Upper lobe of left lung (tissue), 4 donors: ENCODE data around the gene ASCC3.

Experiments used
- EP300 ChIP-seq, 4 donors: sonication (generic); formaldehyde crosslinking; IDR thresholded peaks; one replicate each; pipeline ENCODE4 v1.5.1; 2017; ENCODE audit warnings: antibody characterized with exemption in 4 of 4, control low read depth in 2 of 4
- POLR2A ChIP-seq, 4 donors: fragments of 450-650 bp; IDR thresholded peaks; one replicate each; pipeline ENCODE4 v1.5.1; 2016 to 2017; ENCODE audit warnings: antibody characterized with exemption in 4 of 4, mild to moderate bottlenecking in 2 of 4
- POLR2AphosphoS5 ChIP-seq, 2 donors: sonication (generic); formaldehyde crosslinking; IDR thresholded peaks; one replicate each; pipeline ENCODE4 v1.5.1; 2017; ENCODE audit warnings: antibody characterized with exemption in 2 of 2
- TF ChIP-seq, protein P1 (sequence below), 6 experiments: fragments of 450-650 bp in 4 of 6; fragments of 200-600 bp in 2 of 6; sonication (generic) in 2 of 6; IDR thresholded peaks; one replicate each; pipeline ENCODE4 v1.5.1; 2016 to 2019; ENCODE audit warnings: antibody characterized with exemption in 6 of 6

DNA sequence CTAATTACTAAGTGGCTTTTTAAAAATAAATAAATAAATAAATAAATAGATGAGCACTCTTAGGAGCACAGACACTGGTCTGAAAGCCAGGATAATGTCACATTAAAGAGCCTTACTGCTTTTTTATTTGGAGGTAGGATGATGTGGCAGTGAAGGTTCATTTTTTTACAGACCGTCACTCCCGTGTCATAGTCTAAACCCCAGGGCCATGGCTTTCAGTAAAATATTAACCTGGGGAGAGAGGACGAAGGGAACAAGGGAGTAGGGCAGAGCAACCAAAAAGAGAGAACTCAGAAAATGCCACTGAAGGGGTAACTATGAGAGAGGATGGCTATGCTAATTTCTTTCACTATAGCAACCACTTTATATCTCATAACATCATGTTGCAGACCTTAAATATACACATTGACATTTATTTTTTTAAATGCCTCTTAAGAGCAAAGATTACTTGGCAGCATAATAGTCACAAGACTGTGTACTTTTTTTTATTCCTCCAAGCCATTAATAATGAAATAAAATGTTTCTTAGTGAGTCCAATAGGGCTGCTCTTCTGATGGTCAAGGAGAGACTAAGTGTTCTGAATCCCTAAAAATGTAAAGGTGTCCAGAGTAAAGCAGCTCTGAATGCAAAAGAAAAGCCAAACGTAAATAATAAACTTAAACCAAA lies 315.6 kb downstream of the ASCC3 start:
- no peak for TF ChIP-seq POLR2A (IDR thresholded peaks at IDR 0.05)
- no peak for TF ChIP-seq POLR2AphosphoS5 (IDR thresholded peaks at IDR 0.05)
- TF ChIP-seq, protein P1, sequence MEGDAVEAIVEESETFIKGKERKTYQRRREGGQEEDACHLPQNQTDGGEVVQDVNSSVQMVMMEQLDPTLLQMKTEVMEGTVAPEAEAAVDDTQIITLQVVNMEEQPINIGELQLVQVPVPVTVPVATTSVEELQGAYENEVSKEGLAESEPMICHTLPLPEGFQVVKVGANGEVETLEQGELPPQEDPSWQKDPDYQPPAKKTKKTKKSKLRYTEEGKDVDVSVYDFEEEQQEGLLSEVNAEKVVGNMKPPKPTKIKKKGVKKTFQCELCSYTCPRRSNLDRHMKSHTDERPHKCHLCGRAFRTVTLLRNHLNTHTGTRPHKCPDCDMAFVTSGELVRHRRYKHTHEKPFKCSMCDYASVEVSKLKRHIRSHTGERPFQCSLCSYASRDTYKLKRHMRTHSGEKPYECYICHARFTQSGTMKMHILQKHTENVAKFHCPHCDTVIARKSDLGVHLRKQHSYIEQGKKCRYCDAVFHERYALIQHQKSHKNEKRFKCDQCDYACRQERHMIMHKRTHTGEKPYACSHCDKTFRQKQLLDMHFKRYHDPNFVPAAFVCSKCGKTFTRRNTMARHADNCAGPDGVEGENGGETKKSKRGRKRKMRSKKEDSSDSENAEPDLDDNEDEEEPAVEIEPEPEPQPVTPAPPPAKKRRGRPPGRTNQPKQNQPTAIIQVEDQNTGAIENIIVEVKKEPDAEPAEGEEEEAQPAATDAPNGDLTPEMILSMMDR (IDR thresholded peaks at IDR 0.05): no peak
- no peak for TF ChIP-seq EP300 (IDR thresholded peaks at IDR 0.05)
